GM06990 (cell line): ENCODE results near the gene SEMA5A.

Experiments
- DNase-seq: peaks from one replicate; pipeline ENCODE4 v3.0.0-alpha.2; 2011; ENCODE audit not compliant: insufficient read length; ENCODE audit errors: extremely low read depth
- H3K27me3 ChIP-seq: replicated peaks from 2 replicates; pipeline ENCODE4 v1.6.0; 2011; ENCODE audit warnings: low read length; ENCODE audit not compliant: control insufficient read depth, insufficient read depth
- H3K36me3 ChIP-seq: 2 replicates; pipeline ENCODE4 v1.5.1; 2011; ENCODE audit warnings: low read length; ENCODE audit not compliant: control insufficient read depth, insufficient read depth
- H3K4me3 ChIP-seq: replicated peaks from 2 replicates; pipeline ENCODE4 v1.5.1; 2011; ENCODE audit warnings: low read depth, mild to moderate bottlenecking, control low read depth, low read length
- CTCF ChIP-seq: IDR thresholded peaks from 2 replicates; pipeline ENCODE4 v1.5.1; 2011; ENCODE audit warnings: low read length, control low read depth, mild to moderate bottlenecking, inconsistent platforms; ENCODE audit not compliant: insufficient read depth, poor library complexity, severe bottlenecking

SEMA5A gene

GRCh38 chr5:9192266-9192665 is 353.6 kb downstream of the SEMA5A start:
- TF ChIP-seq CTCF = no peak
- Histone ChIP-seq H3K4me3 (no peak overlapping the region), H3K36me3 (no peaks in the 10 kb centered on the region), H3K27me3 (no peaks in the 10 kb centered on the region)
- DNase-seq = no peak

GRCh38 chr5:9189681-9190080 is 356.2 kb downstream of the SEMA5A start:
- H3K4me3 ChIP-seq = no peak overlapping the region
- H3K36me3 ChIP-seq = no peaks in the 10 kb centered on the region
- TF ChIP-seq CTCF = no peak
- DNase-seq = no peak
- H3K27me3 ChIP-seq = no peaks in the 10 kb centered on the region

GRCh38 chr5:9188956-9189355 is 356.9 kb downstream of the SEMA5A start:
- H3K36me3 ChIP-seq = no peaks in the 10 kb centered on the region
- H3K4me3 ChIP-seq = no peak overlapping the region
- no peaks in the 10 kb centered on the region for H3K27me3 ChIP-seq
- no peak for DNase-seq
- TF ChIP-seq CTCF = no peak

- Histone ChIP-seq H3K27me3 (no peaks in the 10 kb centered on the region), H3K4me3 (no peak overlapping the region), H3K36me3 (no peaks in the 10 kb centered on the region)
- no peak for DNase-seq
- no peak for TF ChIP-seq CTCF
Measured at GRCh38 chr5:9188131-9188530, 357.7 kb downstream of the SEMA5A start.

GRCh38 chr5:9187614-9188013 is 358.3 kb downstream of the SEMA5A start:
- H3K36me3 ChIP-seq = no peaks in the 10 kb centered on the region
- no peaks in the 10 kb centered on the region for H3K27me3 ChIP-seq
- no peak for DNase-seq
- no peak for TF ChIP-seq CTCF
- no peak overlapping the region for H3K4me3 ChIP-seq

- no peak for TF ChIP-seq CTCF
- Histone ChIP-seq H3K27me3 (no peaks in the 10 kb centered on the region), H3K4me3 (no peak overlapping the region), H3K36me3 (no peaks in the 10 kb centered on the region)
- no peak for DNase-seq
Measured at GRCh38 chr5:9186069-9186468, 359.8 kb downstream of the SEMA5A start.
